K562 (cell line): ENCODE measurements around the gene NDUFB10. TPM values are rescaled to one million over a fixed set of nuclear protein-coding genes. Genes with fewer than 3 reads are reported as not detected.

Source experiments
- CAMTA2 ChIP-seq: fragments of 250-450 bp; sonication (Bioruptor Pico); conservative IDR thresholded peaks from 2 replicates; pipeline ENCODE4 v1.5.1; 2022
- DACH1 ChIP-seq: fragments of 450-650 bp; IDR thresholded peaks from 2 replicates; pipeline ENCODE4 v1.6.1; 2018; ENCODE audit not compliant: partially characterized antibody
- MAZ ChIP-seq, 2 experiments: fragments of 450-650 bp in 1 of 2; sonication (generic) in 1 of 2; formaldehyde crosslinking; IDR thresholded peaks in 1 of 2; conservative IDR thresholded peaks in 1 of 2; 2 replicates each; pipeline versions ENCODE4 v1.4.0 to v1.5.0; 2020; ENCODE audit warnings: mild to moderate bottlenecking in 1 of 2, missing genetic modification reagents in 1 of 2
- MCM7 ChIP-seq, 2 experiments: fragments of 450-650 bp; IDR thresholded peaks; 2 replicates each; pipeline ENCODE4 v1.6.1; 2016 to 2018
- MEF2A ChIP-seq: IDR thresholded peaks from 2 replicates; pipeline ENCODE4 v1.6.1; 2011; ENCODE audit warnings: low read depth, mild to moderate bottlenecking, low read length, moderate library complexity; ENCODE audit not compliant: control insufficient read depth
- MYC ChIP-seq, 2 experiments: fragments of 250-450 bp in 1 of 2; sonication (Bioruptor Pico) in 1 of 2; IDR thresholded peaks; 2 replicates each; pipeline versions ENCODE4 v1.5.1 to v1.6.1; 2012 to 2021; ENCODE audit warnings: low read depth in 2 of 2, borderline replicate concordance in 1 of 2, improper control_type of control experiment in 1 of 2, low read length in 1 of 2, mild to moderate bottlenecking in 1 of 2, moderate library complexity in 1 of 2
- NR2C2 ChIP-seq, 2 experiments: fragments of 200-800 bp in 1 of 2; sonication (Bioruptor generic) in 1 of 2; sonication (generic) in 1 of 2; formaldehyde crosslinking in 1 of 2; IDR thresholded peaks; 2 replicates each; pipeline versions ENCODE4 v1.6.1 to v1.8.0; 2016 to 2022; ENCODE audit warnings: mild to moderate bottlenecking in 1 of 2, missing compliant biosample characterization in 1 of 2, missing genetic modification characterization in 1 of 2, missing genetic modification reagents in 1 of 2
- OTX1 ChIP-seq: fragments of 450-650 bp; formaldehyde crosslinking; IDR thresholded peaks from 2 replicates; pipeline ENCODE4 v1.4.0; 2022; ENCODE audit warnings: mild to moderate bottlenecking
- POLR2A ChIP-seq: fragments of 450-650 bp; conservative IDR thresholded peaks from 2 replicates; pipeline ENCODE4 v1.6.1; 2016
- SREBF1 ChIP-seq: fragments of 150-350 bp; IDR thresholded peaks from 2 replicates; pipeline ENCODE4 v1.6.1; 2014; ENCODE audit warnings: antibody characterized with exemption, low read depth, low read length, borderline replicate concordance
- STAT5A ChIP-seq: IDR thresholded peaks from 2 replicates; pipeline ENCODE4 v1.6.1; 2012; ENCODE audit warnings: low read length, inconsistent platforms, borderline replicate concordance
- TEAD2 ChIP-seq: fragments of 450-650 bp; IDR thresholded peaks from 2 replicates; pipeline ENCODE4 v1.6.1; 2016; ENCODE audit warnings: missing genetic modification characterization, control low read depth, missing compliant biosample characterization
- ZEB2 ChIP-seq: fragments of 450-650 bp; IDR thresholded peaks from 2 replicates; pipeline ENCODE4 v1.6.1; 2016
- ZFX ChIP-seq: sonication (generic); formaldehyde crosslinking; IDR thresholded peaks from 2 replicates; pipeline ENCODE4 v1.8.0; 2022; ENCODE audit warnings: mild to moderate bottlenecking, missing genetic modification reagents, moderate library complexity
- ZNF408 ChIP-seq: fragments of 250-450 bp; sonication (Bioruptor Pico); IDR thresholded peaks from 2 replicates; pipeline ENCODE4 v1.4.0; 2020; ENCODE audit warnings: low read depth, mild to moderate bottlenecking, moderate library complexity
- polyA plus RNA-seq, 8 experiments: library from polyadenylated mRNA; depleted of rRNA in 4 of 8; stranded (reverse) in 5 of 8; unstranded in 3 of 8; fragments of >200 nt; fragmentation: Nextera tagmentation in 2 of 8; fragmentation: Illumina TruSeq in 1 of 8; extraction: Ambion mirVana in 2 of 8; extraction: Trizol in 1 of 8; gene quantifications; 2 replicates each; pipeline versions ENCODE4 v1.2.1 to v1.2.3, GENCODE V29; 2011 to 2014; ENCODE audit warnings: inconsistent platforms in 1 of 8, missing spikeins in 1 of 8
- total RNA-seq, 7 experiments: library from RNA; depleted of rRNA in 6 of 7; stranded (reverse); fragments of >200 nt in 6 of 7; fragmentation: Illumina TruSeq in 2 of 7; extraction: Trizol in 2 of 7; gene quantifications; 2 replicates each; pipeline versions ENCODE4 v1.2.1 to v1.2.3, GENCODE V29; 2011 to 2021; ENCODE audit warnings: low replicate concordance in 1 of 7
- TF ChIP-seq, protein P1 (sequence below): sonication (generic); formaldehyde crosslinking; IDR thresholded peaks from 2 replicates; pipeline ENCODE4 v1.8.1; 2023; ENCODE audit warnings: mild to moderate bottlenecking, missing genetic modification reagents
- TF ChIP-seq, protein P2 (sequence below): IDR thresholded peaks from 2 replicates; pipeline ENCODE4 v1.6.1; 2012; ENCODE audit warnings: low read depth, low read length, improper control_type of control experiment, borderline replicate concordance
- TF ChIP-seq, protein P3 (sequence below): fragments of 250-450 bp; sonication (Bioruptor Pico); IDR thresholded peaks from 2 replicates; pipeline ENCODE4 v1.6.1; 2021; ENCODE audit warnings: mild to moderate bottlenecking
- TF ChIP-seq, protein P4 (sequence below): sonication (generic); formaldehyde crosslinking; IDR thresholded peaks from 2 replicates; pipeline ENCODE4 v1.8.0; 2023; ENCODE audit warnings: mild to moderate bottlenecking, missing genetic modification reagents
- TF ChIP-seq, protein P5 (sequence below): fragments of 450-650 bp; IDR thresholded peaks from 2 replicates; pipeline ENCODE4 v1.6.1; 2016

Gene NDUFB10
- total and polyA plus RNA-seq, 9 of the 15 experiments (the other 6 are each of a cell fraction or from before 2014, with no cell fraction given): 69.3 to 527 (median 161) TPM

DNA sequence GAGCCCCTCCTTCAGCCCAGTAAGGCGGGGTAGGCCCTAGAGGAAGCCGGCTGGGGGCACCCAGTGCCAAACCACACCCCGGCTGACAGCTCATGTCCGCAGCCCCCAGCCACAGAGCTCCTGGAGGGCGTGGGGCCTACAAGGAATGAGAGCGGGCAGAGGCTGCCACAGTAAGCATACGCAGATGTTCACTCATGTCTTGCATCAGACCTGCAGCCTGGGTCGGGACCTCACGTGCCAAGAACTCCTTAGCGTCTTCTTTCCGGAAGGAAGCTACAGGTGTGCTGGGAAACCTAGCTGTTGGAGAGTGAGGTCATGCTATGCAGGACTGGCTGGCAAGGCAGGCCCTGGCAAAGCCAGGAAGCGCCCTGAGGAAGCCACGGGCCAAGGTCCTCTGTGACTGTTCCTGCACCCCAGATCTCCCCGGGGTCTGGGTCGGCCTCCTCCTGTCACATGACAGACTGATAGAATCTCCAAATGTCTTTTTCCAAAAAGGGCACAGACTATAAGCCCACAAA is 48.7 kb downstream of the NDUFB10 start (continued):
- TF ChIP-seq, protein P1, sequence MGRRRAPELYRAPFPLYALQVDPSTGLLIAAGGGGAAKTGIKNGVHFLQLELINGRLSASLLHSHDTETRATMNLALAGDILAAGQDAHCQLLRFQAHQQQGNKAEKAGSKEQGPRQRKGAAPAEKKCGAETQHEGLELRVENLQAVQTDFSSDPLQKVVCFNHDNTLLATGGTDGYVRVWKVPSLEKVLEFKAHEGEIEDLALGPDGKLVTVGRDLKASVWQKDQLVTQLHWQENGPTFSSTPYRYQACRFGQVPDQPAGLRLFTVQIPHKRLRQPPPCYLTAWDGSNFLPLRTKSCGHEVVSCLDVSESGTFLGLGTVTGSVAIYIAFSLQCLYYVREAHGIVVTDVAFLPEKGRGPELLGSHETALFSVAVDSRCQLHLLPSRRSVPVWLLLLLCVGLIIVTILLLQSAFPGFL (CRISPR knock-in tag): no peak
- no peak for TF ChIP-seq DACH1
- no peak for TF ChIP-seq TEAD2 (tag)
- TF ChIP-seq POLR2A: no peak
- TF ChIP-seq, protein P2, sequence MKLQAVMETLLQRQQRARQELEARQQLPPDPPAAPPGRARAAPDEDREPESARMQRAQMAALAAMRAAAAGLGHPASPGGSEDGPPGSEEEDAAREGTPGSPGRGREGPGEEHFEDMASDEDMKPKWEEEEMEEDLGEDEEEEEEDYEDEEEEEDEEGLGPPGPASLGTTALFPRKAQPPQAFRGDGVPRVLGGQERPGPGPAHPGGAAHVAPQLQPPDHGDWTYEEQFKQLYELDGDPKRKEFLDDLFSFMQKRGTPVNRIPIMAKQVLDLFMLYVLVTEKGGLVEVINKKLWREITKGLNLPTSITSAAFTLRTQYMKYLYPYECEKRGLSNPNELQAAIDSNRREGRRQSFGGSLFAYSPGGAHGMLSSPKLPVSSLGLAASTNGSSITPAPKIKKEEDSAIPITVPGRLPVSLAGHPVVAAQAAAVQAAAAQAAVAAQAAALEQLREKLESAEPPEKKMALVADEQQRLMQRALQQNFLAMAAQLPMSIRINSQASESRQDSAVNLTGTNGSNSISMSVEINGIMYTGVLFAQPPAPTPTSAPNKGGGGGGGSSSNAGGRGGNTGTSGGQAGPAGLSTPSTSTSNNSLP: no peak
- TF ChIP-seq, protein P3, sequence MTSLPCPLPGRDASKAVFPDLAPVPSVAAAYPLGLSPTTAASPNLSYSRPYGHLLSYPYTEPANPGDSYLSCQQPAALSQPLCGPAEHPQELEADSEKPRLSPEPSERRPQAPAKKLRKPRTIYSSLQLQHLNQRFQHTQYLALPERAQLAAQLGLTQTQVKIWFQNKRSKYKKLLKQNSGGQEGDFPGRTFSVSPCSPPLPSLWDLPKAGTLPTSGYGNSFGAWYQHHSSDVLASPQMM (CRISPR knock-in tag): no peak
- no peak for TF ChIP-seq ZNF408 (CRISPR knock-in tag)
- no peak for TF ChIP-seq MCM7 (IDR thresholded peaks at IDR 0.05)
- 0 out of 4 replicates have a peak, but pooled peaks of 1 of the 2 experiments have one; percentile 13 for TF ChIP-seq MAZ (CRISPR knock-in tag; conservative IDR thresholded peaks at IDR 0.05 in 1 of 2, IDR thresholded peaks at IDR 0.05 in 1 of 2)
- TF ChIP-seq, protein P4, sequence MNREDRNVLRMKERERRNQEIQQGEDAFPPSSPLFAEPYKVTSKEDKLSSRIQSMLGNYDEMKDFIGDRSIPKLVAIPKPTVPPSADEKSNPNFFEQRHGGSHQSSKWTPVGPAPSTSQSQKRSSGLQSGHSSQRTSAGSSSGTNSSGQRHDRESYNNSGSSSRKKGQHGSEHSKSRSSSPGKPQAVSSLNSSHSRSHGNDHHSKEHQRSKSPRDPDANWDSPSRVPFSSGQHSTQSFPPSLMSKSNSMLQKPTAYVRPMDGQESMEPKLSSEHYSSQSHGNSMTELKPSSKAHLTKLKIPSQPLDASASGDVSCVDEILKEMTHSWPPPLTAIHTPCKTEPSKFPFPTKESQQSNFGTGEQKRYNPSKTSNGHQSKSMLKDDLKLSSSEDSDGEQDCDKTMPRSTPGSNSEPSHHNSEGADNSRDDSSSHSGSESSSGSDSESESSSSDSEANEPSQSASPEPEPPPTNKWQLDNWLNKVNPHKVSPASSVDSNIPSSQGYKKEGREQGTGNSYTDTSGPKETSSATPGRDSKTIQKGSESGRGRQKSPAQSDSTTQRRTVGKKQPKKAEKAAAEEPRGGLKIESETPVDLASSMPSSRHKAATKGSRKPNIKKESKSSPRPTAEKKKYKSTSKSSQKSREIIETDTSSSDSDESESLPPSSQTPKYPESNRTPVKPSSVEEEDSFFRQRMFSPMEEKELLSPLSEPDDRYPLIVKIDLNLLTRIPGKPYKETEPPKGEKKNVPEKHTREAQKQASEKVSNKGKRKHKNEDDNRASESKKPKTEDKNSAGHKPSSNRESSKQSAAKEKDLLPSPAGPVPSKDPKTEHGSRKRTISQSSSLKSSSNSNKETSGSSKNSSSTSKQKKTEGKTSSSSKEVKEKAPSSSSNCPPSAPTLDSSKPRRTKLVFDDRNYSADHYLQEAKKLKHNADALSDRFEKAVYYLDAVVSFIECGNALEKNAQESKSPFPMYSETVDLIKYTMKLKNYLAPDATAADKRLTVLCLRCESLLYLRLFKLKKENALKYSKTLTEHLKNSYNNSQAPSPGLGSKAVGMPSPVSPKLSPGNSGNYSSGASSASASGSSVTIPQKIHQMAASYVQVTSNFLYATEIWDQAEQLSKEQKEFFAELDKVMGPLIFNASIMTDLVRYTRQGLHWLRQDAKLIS (CRISPR knock-in tag): no peak
- TF ChIP-seq ZEB2: no peak
- TF ChIP-seq OTX1 (CRISPR knock-in tag): 0 out of 2 replicates have a peak, but pooled peaks have one; percentile 11
- peak; percentile 55 for TF ChIP-seq MYC (IDR thresholded peaks at IDR 0.05; ENCODE audit: low read depth, low read length)
- peak; percentile 62; the same call in 1 of the 2 replicates for TF ChIP-seq MYC (CRISPR knock-in tag; IDR thresholded peaks at IDR 0.05; ENCODE audit: borderline replicate concordance, low read depth)
- TF ChIP-seq NR2C2 (CRISPR knock-in tag; IDR thresholded peaks at IDR 0.05): no peak
- TF ChIP-seq NR2C2 (tag; IDR thresholded peaks at IDR 0.05): peak; percentile 49; the same call in 1 of the 2 replicates
- TF ChIP-seq MEF2A: no peak
- TF ChIP-seq SREBF1: no peak
- no peak for TF ChIP-seq STAT5A
- TF ChIP-seq CAMTA2 (CRISPR knock-in tag): no peak
- TF ChIP-seq, protein P5, sequence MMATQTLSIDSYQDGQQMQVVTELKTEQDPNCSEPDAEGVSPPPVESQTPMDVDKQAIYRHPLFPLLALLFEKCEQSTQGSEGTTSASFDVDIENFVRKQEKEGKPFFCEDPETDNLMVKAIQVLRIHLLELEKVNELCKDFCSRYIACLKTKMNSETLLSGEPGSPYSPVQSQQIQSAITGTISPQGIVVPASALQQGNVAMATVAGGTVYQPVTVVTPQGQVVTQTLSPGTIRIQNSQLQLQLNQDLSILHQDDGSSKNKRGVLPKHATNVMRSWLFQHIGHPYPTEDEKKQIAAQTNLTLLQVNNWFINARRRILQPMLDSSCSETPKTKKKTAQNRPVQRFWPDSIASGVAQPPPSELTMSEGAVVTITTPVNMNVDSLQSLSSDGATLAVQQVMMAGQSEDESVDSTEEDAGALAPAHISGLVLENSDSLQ: 0 out of 2 replicates have a peak, but pooled peaks have one; percentile 15
- 0 out of 2 replicates have a peak, but pooled peaks have one; percentile 3 for TF ChIP-seq ZFX (CRISPR knock-in tag)
